H1 (cell line): ENCODE measurements around the gene ATXN1L. TPM values are rescaled to one million over a fixed set of nuclear protein-coding genes. Genes with fewer than 3 reads are reported as not detected.

ENCODE experiments used
- BACH1 ChIP-seq: IDR thresholded peaks from 2 replicates; pipeline ENCODE4 v1.6.1; 2012; ENCODE audit warnings: low read length, improper control_type of control experiment
- BCL11A ChIP-seq, 2 experiments: IDR thresholded peaks; one replicate each; pipeline ENCODE4 v1.6.1; 2011; ENCODE audit warnings: low read depth in 2 of 2, low read length in 2 of 2, mild to moderate bottlenecking in 2 of 2
- HDAC2 ChIP-seq, 2 experiments: fragments of 300-600 bp in 1 of 2; sonication (generic) in 1 of 2; IDR thresholded peaks; 2 replicates each; pipeline ENCODE4 v1.6.1; 2011 to 2012; ENCODE audit warnings: low read depth in 2 of 2, low read length in 2 of 2, mild to moderate bottlenecking in 2 of 2, moderate library complexity in 2 of 2, borderline replicate concordance in 1 of 2, inconsistent platforms in 1 of 2
- HDAC6 ChIP-seq: IDR thresholded peaks from one replicate; pipeline ENCODE4 v1.7.1; 2012; ENCODE audit warnings: low read depth, mild to moderate bottlenecking, inconsistent platforms, low read length, moderate library complexity
- POLR2A ChIP-seq, 2 experiments: IDR thresholded peaks; 1 replicate in 1 of 2; 2 replicates in 1 of 2; pipeline ENCODE4 v1.6.1; 2011; ENCODE audit warnings: low read depth in 2 of 2, low read length in 2 of 2, mild to moderate bottlenecking in 2 of 2; ENCODE audit errors: control extremely low read depth in 1 of 2
- SAP30 ChIP-seq: fragments of 300-600 bp; sonication (generic); IDR thresholded peaks from 2 replicates; pipeline ENCODE4 v1.7.1; 2012; ENCODE audit warnings: low read length, moderate library complexity, mild to moderate bottlenecking, inconsistent platforms; ENCODE audit not compliant: insufficient read depth, insufficient replicate concordance
- SP1 ChIP-seq: IDR thresholded peaks from 2 replicates; pipeline ENCODE4 v1.6.1; 2011; ENCODE audit warnings: low read depth, low read length
- TAF1 ChIP-seq: IDR thresholded peaks from 2 replicates; pipeline ENCODE4 v1.6.1; 2011; ENCODE audit warnings: mild to moderate bottlenecking, low read depth, low read length
- TCF12 ChIP-seq: IDR thresholded peaks from 2 replicates; pipeline ENCODE4 v1.6.1; 2011; ENCODE audit warnings: low read depth, mild to moderate bottlenecking, low read length
- polyA plus RNA-seq, 7 experiments: library from polyadenylated mRNA; depleted of rRNA in 3 of 7; stranded (reverse) in 5 of 7; unstranded in 2 of 7; fragments of >200 nt in 5 of 7; fragments of 200-250 nt in 2 of 7; gene quantifications; 1 replicate in 5 of 7; 2 replicates in 1 of 7; 4 replicates in 1 of 7; pipeline versions ENCODE4 v1.2.1 to v1.2.3, GENCODE V29; 2011 to 2013; ENCODE audit warnings: missing spikeins in 2 of 7, mixed read lengths in 2 of 7
- total RNA-seq: library from RNA; stranded (reverse); fragmentation: NEBNext Ultra II Directional; extraction: Animal tissue kit (Norgen Biotek cat#: 25700); gene quantifications from 2 replicates; pipeline ENCODE4 v1.2.1, GENCODE V29; 2021

The ATXN1L gene
- total and polyA plus RNA-seq, 2 of the 8 experiments (the other 6 are each of a cell fraction or from before 2014, with no cell fraction given): 12.1 to 23.8 TPM

GRCh38 chr16:71853413-71853812, 7.6 kb downstream of the ATXN1L start (continued):
- no peak for TF ChIP-seq HDAC2 (IDR thresholded peaks at IDR 0.05; ENCODE audit: borderline replicate concordance in 1 of 2, low read depth in 2 of 2, low read length in 2 of 2)
- TF ChIP-seq SAP30: no peak
- no peak for TF ChIP-seq BACH1
- no peak for TF ChIP-seq POLR2A (IDR thresholded peaks at IDR 0.05; ENCODE audit: control extremely low read depth in 1 of 2, low read depth in 2 of 2, low read length in 2 of 2)
- TF ChIP-seq TCF12: no peak
- no peak for TF ChIP-seq TAF1
- TF ChIP-seq SP1: no peak
- no peak for TF ChIP-seq BCL11A (IDR thresholded peaks at IDR 0.05; ENCODE audit: low read depth in 2 of 2, low read length in 2 of 2)
- TF ChIP-seq HDAC6: no peak
